Measurements from ENCODE around the gene PLA2G4E.

- TF ChIP-seq CTCF (IDR thresholded peaks at IDR 0.05; ENCODE audit: low read length) (no peak), EZH2 (IDR thresholded peaks at IDR 0.05; ENCODE audit: borderline replicate concordance, low read length) (no peak)
These were observed 6.7 kb upstream of the PLA2G4E start for GRCh38 chr15:42027521-42027920.
